HG02642 (cell line): ENCODE results near the gene STUB1.

Experiments
- ATAC-seq: cut with Tn5 transposase; IDR thresholded peaks from one replicate; pipeline ENCODE4 v1.9.1; 2021; ENCODE audit warnings: mild to moderate bottlenecking; ENCODE audit not compliant: unreplicated experiment, poor library complexity

STUB1 gene

GRCh38 chr16:662095-662494 is 18.1 kb upstream of the STUB1 start:
- no peak for ATAC-seq

- no peak for ATAC-seq
These were observed 17.6 kb upstream of the STUB1 start for GRCh38 chr16:662597-662996.

- ATAC-seq = no peak
These were observed 13.6 kb upstream of the STUB1 start for GRCh38 chr16:666572-666971.

- no peak for ATAC-seq
These were observed 13.0 kb upstream of the STUB1 start for GRCh38 chr16:667113-667779.

- ATAC-seq = peak; percentile 81
These were observed 12.3 kb upstream of the STUB1 start, which contains the start of gene RHOT2 for GRCh38 chr16:667780-668518. RHOT2 (plus strand) TSS chr16:668132; CDS start chr16:668200, 68 bp downstream.

- ATAC-seq = peak; percentile 8
These were observed 11.6 kb upstream of the STUB1 start for GRCh38 chr16:668519-669171.

GRCh38 chr16:669666-670065 is 10.5 kb upstream of the STUB1 start:
- ATAC-seq = no peak

GRCh38 chr16:670485-671352 is 9.5 kb upstream of the STUB1 start:
- no peak for ATAC-seq

GRCh38 chr16:671353-672131 is 8.7 kb upstream of the STUB1 start:
- no peak for ATAC-seq

GRCh38 chr16:672371-672770 is 7.8 kb upstream of the STUB1 start:
- ATAC-seq = no peak

- ATAC-seq = no peak
These were observed 7.4 kb upstream of the STUB1 start for GRCh38 chr16:672851-673250.

GRCh38 chr16:673399-673991 is 6.7 kb upstream of the STUB1 start:
- ATAC-seq = no peak

GRCh38 chr16:674214-674881 is 5.9 kb upstream of the STUB1 start:
- ATAC-seq = no peak

- ATAC-seq = no peak
These were observed 5.0 kb upstream of the STUB1 start, which contains the start of gene RHBDL1 for GRCh38 chr16:674968-675883. RHBDL1 (plus strand) TSS chr16:675671; CDS start chr16:675791, 120 bp downstream.

GRCh38 chr16:675884-676564 is 4.2 kb upstream of the STUB1 start:
- no peak for ATAC-seq

- no peak for ATAC-seq
These were observed 3.7 kb upstream of the STUB1 start for GRCh38 chr16:676565-676902.

GRCh38 chr16:676913-677312 is 3.3 kb upstream of the STUB1 start:
- ATAC-seq = no peak
